Sigmoid colon (tissue), 7 donors: ENCODE results near the gene EPB41L1. TPM values are rescaled to one million over a fixed set of nuclear protein-coding genes. Genes with fewer than 3 reads are reported as not detected.
A peak's percentile ranks its signal among the peaks of the same experiment; 100 is the strongest.

Source experiments
- DNase-seq: peaks from one replicate; pipeline ENCODE4 v3.0.0-alpha.2; 2019
- H3K27ac ChIP-seq, 4 donors: fragments of 200-600 bp; sonication (generic); one replicate each; pipeline ENCODE4 v1.5.1; 2016 to 2019; ENCODE audit warnings: mild to moderate bottlenecking in 1 of 4
- H3K27me3 ChIP-seq, 3 donors: fragments of 200-600 bp; sonication (generic); one replicate each; pipeline ENCODE4 v1.5.1; 2019; ENCODE audit warnings: mild to moderate bottlenecking in 1 of 3
- H3K36me3 ChIP-seq, 4 donors: fragments of 200-600 bp; sonication (generic); one replicate each; pipeline ENCODE4 v1.5.1; 2016 to 2019
- H3K4me1 ChIP-seq, 4 donors: fragments of 200-600 bp; sonication (generic); one replicate each; pipeline ENCODE4 v1.5.1; 2017 to 2019
- H3K4me3 ChIP-seq, 4 donors: fragments of 200-600 bp; sonication (generic); one replicate each; pipeline ENCODE4 v1.5.1; 2017 to 2019; ENCODE audit warnings: mild to moderate bottlenecking in 2 of 4, moderate library complexity in 1 of 4
- H3K9me3 ChIP-seq, 4 donors: fragments of 200-600 bp in 3 of 4; sonication (generic) in 3 of 4; one replicate each; pipeline versions ENCODE4 v1.5.1 to v1.6.1; 2013 to 2019
- EP300 ChIP-seq, 4 donors: sonication (generic); formaldehyde crosslinking; IDR thresholded peaks; one replicate each; pipeline ENCODE4 v1.6.1; 2017; ENCODE audit warnings: antibody characterized with exemption in 4 of 4
- POLR2A ChIP-seq, 2 donors: fragments of 450-650 bp; IDR thresholded peaks; one replicate each; pipeline ENCODE4 v1.6.1; 2016; ENCODE audit warnings: antibody characterized with exemption in 2 of 2, mild to moderate bottlenecking in 2 of 2, moderate library complexity in 2 of 2
- POLR2AphosphoS5 ChIP-seq, 4 donors: sonication (generic); formaldehyde crosslinking; IDR thresholded peaks; one replicate each; pipeline ENCODE4 v1.6.1; 2017; ENCODE audit warnings: antibody characterized with exemption in 4 of 4
- WGBS, 2 donors: extraction: QIAGEN DNeasy Blood & Tissue Kit; methylation state at CpG; one replicate each; pipeline ENCODE4 v1.1.7; 2013; 5-methylcytosine and 5-hydroxymethylcytosine counted together
- intact Hi-C: fragments of 100-400 bp; cut with DNase I; formaldehyde crosslinking; loops from one replicate; pipeline ENCODE4 v1.15.1; 2023
- polyA plus RNA-seq, 3 donors: library from polyadenylated mRNA; stranded (reverse); fragments of 200-250 nt; gene quantifications; one replicate each; pipeline ENCODE4 v1.2.3, GENCODE V29; 2013
- total RNA-seq, 4 donors: library from RNA; depleted of rRNA; stranded (reverse); fragments of >200 nt; gene quantifications; one replicate each; pipeline ENCODE4 v1.1.0, GENCODE V29; 2016
- TF ChIP-seq, protein P1 (sequence below), 4 experiments: fragments of 450-650 bp in 3 of 4; fragments of 200-600 bp in 1 of 4; IDR thresholded peaks; one replicate each; pipeline ENCODE4 v1.5.1; 2016 to 2019; ENCODE audit warnings: antibody characterized with exemption in 4 of 4, mild to moderate bottlenecking in 3 of 4, moderate library complexity in 2 of 4
- donor health status: healthy with polysubstance abuse.
- donor health status: Bipolar disorder and iron deficiency.
- donor health status: healthy.

EPB41L1 gene
- total and polyA plus RNA-seq, 7 donors, result 14.1 to 61.8 (median 19.3) TPM

- Histone ChIP-seq H3K27ac (no peak overlapping the region), H3K9me3 (no peaks in the 10 kb centered on the region), H3K36me3 (no peaks in the 10 kb centered on the region), H3K4me3 (no peak overlapping the region), H3K4me1 (no peaks in the 10 kb centered on the region), H3K27me3 (peaks cover 0 to 21% (median 13%) of the 10 kb centered on the region in 3 donors)
- no peak for TF ChIP-seq POLR2A (IDR thresholded peaks at IDR 0.05)
- no peak for TF ChIP-seq POLR2AphosphoS5 (IDR thresholded peaks at IDR 0.05)
- peak; percentile 34 for DNase-seq
- 64 to 76% methylated on average over 12 of the region's 12 CpGs for WGBS, 2 donors
- intact Hi-C loops, result no loop called here
Observed at GRCh38 chr20:36273414-36274180, 119.1 kb downstream of the EPB41L1 start.

DNA sequence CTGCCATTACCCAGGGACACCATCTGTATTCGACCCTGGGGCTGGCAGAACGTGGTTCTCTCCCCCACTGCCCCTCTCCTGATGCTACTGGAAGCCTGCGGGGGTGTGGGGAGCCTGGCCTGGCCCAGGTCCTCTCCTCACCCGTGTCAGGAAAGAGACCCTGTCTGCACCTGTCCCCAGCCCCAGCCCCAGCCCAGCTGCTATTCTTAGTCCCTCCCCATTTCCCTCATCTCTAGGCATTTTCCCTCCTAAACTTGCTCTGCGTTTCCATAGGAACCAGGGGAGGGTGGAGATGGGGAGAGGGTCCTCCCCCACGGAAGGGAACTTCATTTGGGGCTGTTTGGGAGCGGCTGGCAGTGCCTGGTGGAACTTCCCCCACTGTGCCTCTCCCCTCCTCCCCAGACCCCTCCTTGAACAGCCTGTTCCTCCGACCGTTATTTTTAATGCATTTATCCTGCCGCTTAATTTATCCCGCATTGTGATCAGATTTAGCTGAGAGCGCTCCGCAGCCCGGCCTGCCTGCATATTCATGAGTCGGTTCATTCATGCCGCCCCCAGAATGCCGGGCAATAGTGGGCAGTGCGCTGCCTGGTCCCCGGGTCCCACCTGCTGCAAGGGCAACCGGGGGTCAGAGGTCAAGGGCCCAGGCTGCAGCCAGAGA, 119.8 kb downstream of the EPB41L1 start:
- no peaks in the 10 kb centered on the region for H3K36me3 ChIP-seq
- intact Hi-C loops, result no loop called here
- WGBS, 2 donors, result 53 to 54% methylated on average over 20 of the region's 20 CpGs
- no peak overlapping the region for H3K4me3 ChIP-seq
- TF ChIP-seq POLR2A (IDR thresholded peaks at IDR 0.05) (no peak), EP300 (IDR thresholded peaks at IDR 0.05) (no peak), POLR2AphosphoS5 (IDR thresholded peaks at IDR 0.05) (no peak)
- TF ChIP-seq, protein P1, sequence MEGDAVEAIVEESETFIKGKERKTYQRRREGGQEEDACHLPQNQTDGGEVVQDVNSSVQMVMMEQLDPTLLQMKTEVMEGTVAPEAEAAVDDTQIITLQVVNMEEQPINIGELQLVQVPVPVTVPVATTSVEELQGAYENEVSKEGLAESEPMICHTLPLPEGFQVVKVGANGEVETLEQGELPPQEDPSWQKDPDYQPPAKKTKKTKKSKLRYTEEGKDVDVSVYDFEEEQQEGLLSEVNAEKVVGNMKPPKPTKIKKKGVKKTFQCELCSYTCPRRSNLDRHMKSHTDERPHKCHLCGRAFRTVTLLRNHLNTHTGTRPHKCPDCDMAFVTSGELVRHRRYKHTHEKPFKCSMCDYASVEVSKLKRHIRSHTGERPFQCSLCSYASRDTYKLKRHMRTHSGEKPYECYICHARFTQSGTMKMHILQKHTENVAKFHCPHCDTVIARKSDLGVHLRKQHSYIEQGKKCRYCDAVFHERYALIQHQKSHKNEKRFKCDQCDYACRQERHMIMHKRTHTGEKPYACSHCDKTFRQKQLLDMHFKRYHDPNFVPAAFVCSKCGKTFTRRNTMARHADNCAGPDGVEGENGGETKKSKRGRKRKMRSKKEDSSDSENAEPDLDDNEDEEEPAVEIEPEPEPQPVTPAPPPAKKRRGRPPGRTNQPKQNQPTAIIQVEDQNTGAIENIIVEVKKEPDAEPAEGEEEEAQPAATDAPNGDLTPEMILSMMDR (IDR thresholded peaks at IDR 0.05), result no peak
- H3K4me1 ChIP-seq, result no peaks in the 10 kb centered on the region
- peak; percentile 61 for DNase-seq
- no peak overlapping the region for H3K27ac ChIP-seq
- peaks cover 0 to 26% (median 13%) of the 10 kb centered on the region in 3 donors for H3K27me3 ChIP-seq
- no peaks in the 10 kb centered on the region for H3K9me3 ChIP-seq

GRCh38 chr20:36275011-36275410, 120.5 kb downstream of the EPB41L1 start:
- peaks cover 0 to 26% (median 13%) of the 10 kb centered on the region in 3 donors for H3K27me3 ChIP-seq

GRCh38 chr20:36275441-36276189, 121.1 kb downstream of the EPB41L1 start:
- 81 to 84% methylated on average over 12 of the region's 12 CpGs for WGBS, 2 donors
- intact Hi-C loops, result no loop called here
- Histone ChIP-seq H3K9me3 (no peaks in the 10 kb centered on the region), H3K27me3 (peaks cover 0 to 26% (median 13%) of the 10 kb centered on the region in 3 donors), H3K36me3 (no peaks in the 10 kb centered on the region), H3K4me1 (no peaks in the 10 kb centered on the region), H3K27ac (no peak overlapping the region), H3K4me3 (no peak overlapping the region)
- peak; percentile 26 for DNase-seq
- TF ChIP-seq POLR2A (IDR thresholded peaks at IDR 0.05) (no peak), POLR2AphosphoS5 (IDR thresholded peaks at IDR 0.05) (no peak), EP300 (IDR thresholded peaks at IDR 0.05) (no peak)
- TF ChIP-seq, protein P1 (IDR thresholded peaks at IDR 0.05), result no peak

More at GRCh38 chr20:36275011-36275410, 120.5 kb downstream of the EPB41L1 start:
- 65 to 68% methylated on average over 5 of the region's 5 CpGs for WGBS, 2 donors
- no peak overlapping the region for H3K4me3 ChIP-seq
- no peaks in the 10 kb centered on the region for H3K4me1 ChIP-seq
- peak; percentile 29 for DNase-seq
- H3K36me3 ChIP-seq, result no peaks in the 10 kb centered on the region
- intact Hi-C loops, result no loop called here
- H3K9me3 ChIP-seq, result no peaks in the 10 kb centered on the region
- TF ChIP-seq, protein P1 (IDR thresholded peaks at IDR 0.05), result no peak
- TF ChIP-seq POLR2AphosphoS5 (IDR thresholded peaks at IDR 0.05) (no peak), POLR2A (IDR thresholded peaks at IDR 0.05) (no peak), EP300 (IDR thresholded peaks at IDR 0.05) (no peak)
- H3K27ac ChIP-seq, result no peak overlapping the region

GRCh38 chr20:36277546-36277945, 123.0 kb downstream of the EPB41L1 start:
- Histone ChIP-seq H3K27me3 (peaks cover 0 to 29% (median 13%) of the 10 kb centered on the region in 3 donors), H3K9me3 (no peaks in the 10 kb centered on the region), H3K4me3 (no peak overlapping the region), H3K4me1 (no peaks in the 10 kb centered on the region), H3K36me3 (no peaks in the 10 kb centered on the region), H3K27ac (no peak overlapping the region)
- peak; percentile 20 for DNase-seq
- 66 to 77% methylated on average over 9 of the region's 9 CpGs for WGBS, 2 donors
- no peak for TF ChIP-seq EP300 (IDR thresholded peaks at IDR 0.05)
- TF ChIP-seq, protein P1 (IDR thresholded peaks at IDR 0.05), result no peak
- no peak for TF ChIP-seq POLR2AphosphoS5 (IDR thresholded peaks at IDR 0.05)
- no peak for TF ChIP-seq POLR2A (IDR thresholded peaks at IDR 0.05)
- intact Hi-C loops, result no loop called here
